K562 (cell line): Measurements from ENCODE around the gene SERGEF. TPM values are rescaled to one million over a fixed set of nuclear protein-coding genes. Genes with fewer than 3 reads are reported as not detected.

Source experiments
- ATAC-seq: fragments of 200-7000 bp; cut with Tn5 transposase; 3 replicates; pipeline ENCODE4 v1.9.1; 2020; ENCODE audit warnings: moderate library complexity
- BruUV-seq: library from RNA; stranded (reverse); fragments of 400-500 nt; replicated peaks from 2 replicates; lab custom pipeline; 2021; lab: Mats Ljungman, UMichigan
- CTCF ChIA-PET: fragments of 300-600 bp; formaldehyde crosslinking; extraction: SDS; loops from one replicate; lab custom pipeline; 2021; ENCODE audit warnings: low intra/inter-chr PET ratio; lab: Yijun Ruan, JAX
- POLR2A ChIA-PET: fragments of 300-600, 350-650 bp; sonication (Branson Sonifier 250); formaldehyde crosslinking; extraction: SDS; loops from one replicate; lab custom pipeline; 2021; ENCODE audit warnings: antibody characterized with exemption, inconsistent platforms; lab: Yijun Ruan, JAX
- DNase-seq, 4 experiments: peaks; one replicate each; pipeline versions ENCODE4 v3.0.0 to v3.0.0-alpha.2; 2011 to 2018; ENCODE audit warnings: low spot score in 3 of 4, mixed read lengths in 3 of 4; ENCODE audit errors: extremely low read depth in 1 of 4
- FAIRE-seq: peaks from 2 replicates; lab custom pipeline; 2011; peaks lifted over from hg19 to GRCh38; lab: Jason Lieb, UNC
- H2AFZ ChIP-seq: 2 replicates; pipeline ENCODE4 v1.6.0; 2011; ENCODE audit warnings: low read depth, low read length, control low read depth, inconsistent platforms
- H3K27ac ChIP-seq: fragments of 200-600 bp; 3 replicates; pipeline ENCODE4 v1.8.0; 2011; ENCODE audit warnings: low read depth, mild to moderate bottlenecking, control low read depth, inconsistent platforms, low read length, moderate library complexity, mixed read lengths; ENCODE audit errors: extremely low read depth
- H3K27me3 ChIP-seq, 2 experiments: fragments of 300-600 bp in 1 of 2; 2 replicates in 1 of 2; 3 replicates in 1 of 2; pipeline versions ENCODE4 v1.6.0 to v1.8.0; 2011; ENCODE audit warnings: inconsistent platforms in 2 of 2, low read length in 2 of 2, mild to moderate bottlenecking in 1 of 2, mixed read lengths in 1 of 2, moderate library complexity in 1 of 2; ENCODE audit not compliant: control insufficient read depth in 2 of 2, insufficient read depth in 2 of 2
- H3K36me3 ChIP-seq: fragments of 300-600 bp; 3 replicates; pipeline ENCODE4 v1.8.0; 2011; ENCODE audit warnings: mild to moderate bottlenecking, low read length, inconsistent platforms; ENCODE audit not compliant: control insufficient read depth, insufficient read depth
- H3K4me1 ChIP-seq, 2 experiments: fragments of 200-600 bp in 1 of 2; replicated peaks in 1 of 2; 2 replicates in 1 of 2; 3 replicates in 1 of 2; pipeline versions ENCODE4 v1.5.1 to v1.8.0; 2011; ENCODE audit warnings: inconsistent platforms in 2 of 2, low read length in 2 of 2, mild to moderate bottlenecking in 1 of 2, mixed read lengths in 1 of 2, moderate library complexity in 1 of 2; ENCODE audit not compliant: control insufficient read depth in 2 of 2, insufficient read depth in 2 of 2
- H3K4me2 ChIP-seq: 2 replicates; pipeline ENCODE4 v1.6.1; 2011; ENCODE audit warnings: low read length, control low read depth, inconsistent platforms, mixed read lengths; ENCODE audit not compliant: insufficient read depth
- H3K4me3 ChIP-seq: fragments of 200-600 bp; sonication (generic), shearing (Covaris generic); 2 replicates; pipeline ENCODE4 v1.5.1; 2016; ENCODE audit warnings: control low read depth, inconsistent platforms
- H3K79me2 ChIP-seq: fragments of 200-600 bp; 3 replicates; pipeline ENCODE4 v1.8.0; 2011; ENCODE audit warnings: low read length, inconsistent platforms; ENCODE audit not compliant: control insufficient read depth, insufficient read depth
- H3K9ac ChIP-seq, 2 experiments: 2 replicates each; pipeline versions ENCODE4 v1.6.0 to v1.6.1; 2011; ENCODE audit warnings: low read depth in 2 of 2, low read length in 2 of 2, control low read depth in 1 of 2, inconsistent platforms in 1 of 2, mild to moderate bottlenecking in 1 of 2, mixed read lengths in 1 of 2; ENCODE audit not compliant: insufficient read depth in 1 of 2
- H3K9me1 ChIP-seq: one replicate; pipeline ENCODE4 v1.6.0; 2011; ENCODE audit warnings: inconsistent platforms, mild to moderate bottlenecking, low read length, moderate library complexity; ENCODE audit not compliant: control insufficient read depth, insufficient read depth
- H3K9me3 ChIP-seq: replicated peaks from 2 replicates; pipeline ENCODE4 v1.5.1; 2011; ENCODE audit warnings: low read depth, low read length, inconsistent platforms; ENCODE audit not compliant: control insufficient read depth, insufficient read depth
- H4K20me1 ChIP-seq: replicated peaks from 2 replicates; pipeline ENCODE4 v1.6.1; 2011; ENCODE audit warnings: low read length, inconsistent platforms, mixed read lengths; ENCODE audit not compliant: control insufficient read depth, insufficient read depth
- BDP1 ChIP-seq: IDR thresholded peaks from 3 replicates; pipeline ENCODE4 v1.6.1; 2011; ENCODE audit not compliant: insufficient read length, insufficient read depth
- BRD9 ChIP-seq: fragments of 450-650 bp; IDR thresholded peaks from 2 replicates; pipeline ENCODE4 v1.6.1; 2018; ENCODE audit warnings: low read depth; ENCODE audit not compliant: partially characterized antibody
- HLTF ChIP-seq: fragments of 450-650 bp; IDR thresholded peaks from 2 replicates; pipeline ENCODE4 v1.6.1; 2016
- HMG20A ChIP-seq: fragments of 450-650 bp; formaldehyde crosslinking; conservative IDR thresholded peaks from 2 replicates; pipeline ENCODE4 v1.4.0; 2020; ENCODE audit warnings: mild to moderate bottlenecking, mixed read lengths
- LCOR ChIP-seq: sonication (generic); formaldehyde crosslinking; IDR thresholded peaks from 2 replicates; pipeline ENCODE4 v1.8.0; 2022; ENCODE audit warnings: mild to moderate bottlenecking, missing genetic modification reagents
- MAFF ChIP-seq: IDR thresholded peaks from 2 replicates; pipeline ENCODE4 v1.6.1; 2012; ENCODE audit warnings: low read length, improper control_type of control experiment
- RAD51 ChIP-seq: fragments of 450-650 bp; IDR thresholded peaks from 2 replicates; pipeline ENCODE4 v1.7.1; 2016; ENCODE audit warnings: low read depth, mild to moderate bottlenecking, borderline replicate concordance
- SIRT6 ChIP-seq: IDR thresholded peaks from one replicate; pipeline ENCODE4 v1.6.1; 2012; ENCODE audit warnings: low read depth, mild to moderate bottlenecking, control low read depth, inconsistent platforms, low read length, moderate library complexity
- SP2 ChIP-seq: IDR thresholded peaks from 2 replicates; pipeline ENCODE4 v1.6.1; 2011; ENCODE audit warnings: mild to moderate bottlenecking, low read depth, low read length, moderate library complexity; ENCODE audit not compliant: poor library complexity, severe bottlenecking; ENCODE audit errors: extremely low read depth
- TCF7 ChIP-seq: sonication (generic); IDR thresholded peaks from 2 replicates; pipeline ENCODE4 v1.6.1; 2016; ENCODE audit warnings: antibody characterized with exemption, borderline replicate concordance
- ZFP1 ChIP-seq: fragments of 450-650 bp; formaldehyde crosslinking; IDR thresholded peaks from 2 replicates; pipeline ENCODE4 v1.4.0; 2020; ENCODE audit warnings: mild to moderate bottlenecking, mixed read lengths
- ZFPM2 ChIP-seq: fragments of 250-450 bp; sonication (Bioruptor Pico); IDR thresholded peaks from 2 replicates; pipeline ENCODE4 v1.5.1; 2022; ENCODE audit warnings: mild to moderate bottlenecking
- ZNF263 ChIP-seq: sonication (generic); formaldehyde crosslinking; IDR thresholded peaks from 2 replicates; pipeline ENCODE4 v1.8.0; 2022; ENCODE audit warnings: mild to moderate bottlenecking, missing genetic modification reagents, borderline replicate concordance
- ZNF282 ChIP-seq: sonication (generic); formaldehyde crosslinking; IDR thresholded peaks from 2 replicates; pipeline ENCODE4 v1.8.1; 2023; ENCODE audit warnings: missing genetic modification reagents
- WGBS: fragments of 100-300 bp; shearing (Covaris generic); methylation state at CpG from one replicate; pipeline ENCODE4 v1.1.6; 2016; ENCODE audit warnings: low coverage, mixed read lengths; ENCODE audit not compliant: insufficient coverage; ENCODE audit errors: missing lambda C conversion rate; 5-methylcytosine and 5-hydroxymethylcytosine counted together
- in situ Hi-C: fragments of 300-500 bp; cut with MboI; formaldehyde crosslinking; loops from 4 replicates; pipeline ENCODE4 v1.15.0; 2018; ENCODE audit warnings: inconsistent platforms, mixed read lengths
- intact Hi-C: fragments of 100-400 bp; cut with micrococcal nuclease; formaldehyde crosslinking; loops from 2 replicates; pipeline ENCODE4 v1.14.2; 2022
- polyA plus RNA-seq, 8 experiments: library from polyadenylated mRNA; depleted of rRNA in 4 of 8; stranded (reverse) in 5 of 8; unstranded in 3 of 8; fragments of >200 nt; fragmentation: Nextera tagmentation in 2 of 8; fragmentation: Illumina TruSeq in 1 of 8; extraction: Ambion mirVana in 2 of 8; extraction: Trizol in 1 of 8; gene quantifications; 2 replicates each; pipeline versions ENCODE4 v1.2.1 to v1.2.3, GENCODE V29; 2011 to 2014; ENCODE audit warnings: inconsistent platforms in 1 of 8, missing spikeins in 1 of 8
- total RNA-seq, 7 experiments: library from RNA; depleted of rRNA in 6 of 7; stranded (reverse); fragments of >200 nt in 6 of 7; fragmentation: Illumina TruSeq in 2 of 7; extraction: Trizol in 2 of 7; gene quantifications; 2 replicates each; pipeline versions ENCODE4 v1.2.1 to v1.2.3, GENCODE V29; 2011 to 2021; ENCODE audit warnings: low replicate concordance in 1 of 7
- TF ChIP-seq, protein P1 (sequence below): sonication (generic); formaldehyde crosslinking; IDR thresholded peaks from 2 replicates; pipeline ENCODE4 v1.8.0; 2022; ENCODE audit warnings: missing genetic modification reagents, mild to moderate bottlenecking, borderline replicate concordance
- TF ChIP-seq, protein P2 (sequence below): fragments of 200-800 bp; sonication (Bioruptor generic); IDR thresholded peaks from 2 replicates; pipeline ENCODE4 v1.6.1; 2016; ENCODE audit warnings: missing genetic modification characterization, missing compliant biosample characterization

Gene SERGEF
- total and polyA plus RNA-seq, 9 of the 15 experiments (the other 6 are each of a cell fraction or from before 2014, with no cell fraction given), result 10.2 to 28.0 (median 19.9) TPM

DNA sequence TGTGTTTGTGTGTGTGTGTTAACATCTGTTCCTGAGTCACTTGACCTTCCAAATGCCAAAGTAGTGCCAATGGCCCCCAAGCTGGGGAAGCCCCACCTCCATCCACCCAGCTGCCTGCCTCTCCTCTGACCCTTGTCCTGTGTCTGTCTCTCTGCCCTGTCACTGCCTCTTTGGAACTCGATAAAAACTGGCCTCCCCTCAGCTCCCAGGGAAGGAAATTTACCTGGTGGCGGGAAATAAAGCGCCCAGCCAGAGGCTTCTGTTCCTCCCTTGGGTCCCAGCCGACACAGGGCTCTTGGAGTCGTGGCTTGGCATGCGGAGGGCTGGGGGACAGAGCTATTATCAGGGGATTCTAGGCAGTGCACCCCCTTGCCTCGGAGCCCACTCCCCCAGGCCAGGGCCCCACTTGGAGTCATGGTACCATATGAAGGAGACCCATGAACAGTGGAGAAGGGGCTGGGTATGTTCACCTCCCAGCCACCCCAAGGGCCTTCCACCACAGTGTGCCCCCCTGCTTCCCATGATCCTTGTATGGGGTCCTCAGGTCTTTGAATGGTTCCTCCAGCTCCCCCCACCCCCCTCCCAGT, 272.1 kb downstream of the SERGEF start:
- in situ Hi-C loops (no loop called here), intact Hi-C loops (no loop called here)
- H3K4me2 ChIP-seq, result no peak overlapping the region
- TF ChIP-seq SIRT6 (no peak), ZFPM2 (CRISPR knock-in tag) (no peak), MAFF (no peak), SP2 (no peak), ZFP1 (CRISPR knock-in tag) (no peak), LCOR (CRISPR knock-in tag) (no peak), ZNF263 (CRISPR knock-in tag) (no peak), RAD51 (no peak), HLTF (no peak), BRD9 (no peak), BDP1 (no peak), TCF7 (no peak), ZNF282 (CRISPR knock-in tag) (no peak), HMG20A (CRISPR knock-in tag) (no peak)
- TF ChIP-seq, protein P1, sequence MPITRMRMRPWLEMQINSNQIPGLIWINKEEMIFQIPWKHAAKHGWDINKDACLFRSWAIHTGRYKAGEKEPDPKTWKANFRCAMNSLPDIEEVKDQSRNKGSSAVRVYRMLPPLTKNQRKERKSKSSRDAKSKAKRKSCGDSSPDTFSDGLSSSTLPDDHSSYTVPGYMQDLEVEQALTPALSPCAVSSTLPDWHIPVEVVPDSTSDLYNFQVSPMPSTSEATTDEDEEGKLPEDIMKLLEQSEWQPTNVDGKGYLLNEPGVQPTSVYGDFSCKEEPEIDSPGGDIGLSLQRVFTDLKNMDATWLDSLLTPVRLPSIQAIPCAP (CRISPR knock-in tag), result no peak
- TF ChIP-seq, protein P2, sequence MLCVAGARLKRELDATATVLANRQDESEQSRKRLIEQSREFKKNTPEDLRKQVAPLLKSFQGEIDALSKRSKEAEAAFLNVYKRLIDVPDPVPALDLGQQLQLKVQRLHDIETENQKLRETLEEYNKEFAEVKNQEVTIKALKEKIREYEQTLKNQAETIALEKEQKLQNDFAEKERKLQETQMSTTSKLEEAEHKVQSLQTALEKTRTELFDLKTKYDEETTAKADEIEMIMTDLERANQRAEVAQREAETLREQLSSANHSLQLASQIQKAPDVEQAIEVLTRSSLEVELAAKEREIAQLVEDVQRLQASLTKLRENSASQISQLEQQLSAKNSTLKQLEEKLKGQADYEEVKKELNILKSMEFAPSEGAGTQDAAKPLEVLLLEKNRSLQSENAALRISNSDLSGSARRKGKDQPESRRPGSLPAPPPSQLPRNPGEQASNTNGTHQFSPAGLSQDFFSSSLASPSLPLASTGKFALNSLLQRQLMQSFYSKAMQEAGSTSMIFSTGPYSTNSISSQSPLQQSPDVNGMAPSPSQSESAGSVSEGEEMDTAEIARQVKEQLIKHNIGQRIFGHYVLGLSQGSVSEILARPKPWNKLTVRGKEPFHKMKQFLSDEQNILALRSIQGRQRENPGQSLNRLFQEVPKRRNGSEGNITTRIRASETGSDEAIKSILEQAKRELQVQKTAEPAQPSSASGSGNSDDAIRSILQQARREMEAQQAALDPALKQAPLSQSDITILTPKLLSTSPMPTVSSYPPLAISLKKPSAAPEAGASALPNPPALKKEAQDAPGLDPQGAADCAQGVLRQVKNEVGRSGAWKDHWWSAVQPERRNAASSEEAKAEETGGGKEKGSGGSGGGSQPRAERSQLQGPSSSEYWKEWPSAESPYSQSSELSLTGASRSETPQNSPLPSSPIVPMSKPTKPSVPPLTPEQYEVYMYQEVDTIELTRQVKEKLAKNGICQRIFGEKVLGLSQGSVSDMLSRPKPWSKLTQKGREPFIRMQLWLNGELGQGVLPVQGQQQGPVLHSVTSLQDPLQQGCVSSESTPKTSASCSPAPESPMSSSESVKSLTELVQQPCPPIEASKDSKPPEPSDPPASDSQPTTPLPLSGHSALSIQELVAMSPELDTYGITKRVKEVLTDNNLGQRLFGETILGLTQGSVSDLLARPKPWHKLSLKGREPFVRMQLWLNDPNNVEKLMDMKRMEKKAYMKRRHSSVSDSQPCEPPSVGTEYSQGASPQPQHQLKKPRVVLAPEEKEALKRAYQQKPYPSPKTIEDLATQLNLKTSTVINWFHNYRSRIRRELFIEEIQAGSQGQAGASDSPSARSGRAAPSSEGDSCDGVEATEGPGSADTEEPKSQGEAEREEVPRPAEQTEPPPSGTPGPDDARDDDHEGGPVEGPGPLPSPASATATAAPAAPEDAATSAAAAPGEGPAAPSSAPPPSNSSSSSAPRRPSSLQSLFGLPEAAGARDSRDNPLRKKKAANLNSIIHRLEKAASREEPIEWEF, result no peak

More for the DNA sequence above, 272.1 kb downstream of the SERGEF start:
- 0% methylated on average over 6 of the region's 7 CpGs for WGBS
- Histone ChIP-seq H3K27ac (no peak overlapping the region), H3K9me3 (no peaks in the 10 kb centered on the region), H3K9me1 (no peaks in the 10 kb centered on the region), H2AFZ (no peak overlapping the region), H3K4me3 (no peak overlapping the region), H3K79me2 (no peaks in the 10 kb centered on the region), H3K9ac (no peak overlapping the region), H4K20me1 (peaks cover 16% of the 10 kb centered on the region; the same call in 1 of the 2 replicates), H3K27me3 (peaks cover 5 to 69% of the 10 kb centered on the region in 2 experiments; a peak in 4 of 5 replicates), H3K4me1 (peaks cover 0 to 5% of the 10 kb centered on the region in 2 experiments; a peak in 3 of 5 replicates), H3K36me3 (no peaks in the 10 kb centered on the region)
- FAIRE-seq (no peak), DNase-seq (no peak), ATAC-seq (no peak)
- ChIA-PET CTCF (no interaction called here), POLR2A (no interaction called here)
- BruUV-seq, result no TSS peak
